ENCODE results near the gene HOXD3.

GRCh38 chr2:176114930-176115625, 42.0 kb upstream of the HOXD3 start:
- TF ChIP-seq POLR2A (IDR thresholded peaks at IDR 0.05) (no peak), CTCF (IDR thresholded peaks at IDR 0.05) (no peak), POLR2AphosphoS5 (IDR thresholded peaks at IDR 0.05) (no peak), EP300 (IDR thresholded peaks at IDR 0.05) (no peak)

Measured in upper lobe of left lung (tissue), 4 donors.